Spleen (tissue), 11 donors: ENCODE results near the gene KIAA1549. TPM values are rescaled to one million over a fixed set of nuclear protein-coding genes. Genes with fewer than 3 reads are reported as not detected.

ENCODE experiments used
- DNase-seq: peaks from one replicate; pipeline ENCODE4 v3.0.0-alpha.2; 2020
- H3K27ac ChIP-seq, 8 donors: fragments of 200-600 bp; sonication (generic) in 7 of 8; 1 replicate in 4 of 8; 2 replicates in 4 of 8; pipeline versions ENCODE4 v1.5.0 to v1.8.0; 2016 to 2021; ENCODE audit warnings: inconsistent platforms in 4 of 8, mild to moderate bottlenecking in 4 of 8, moderate library complexity in 1 of 8
- H3K27me3 ChIP-seq, 7 donors: fragments of 200-600 bp; sonication (generic) in 6 of 7; replicated peaks in 1 of 7; 1 replicate in 4 of 7; 2 replicates in 3 of 7; pipeline versions ENCODE4 v1.5.0 to v1.8.0; 2016 to 2021; ENCODE audit warnings: inconsistent platforms in 3 of 7, mild to moderate bottlenecking in 1 of 7
- H3K36me3 ChIP-seq, 6 donors: fragments of 200-600 bp; sonication (generic) in 5 of 6; 1 replicate in 4 of 6; 2 replicates in 2 of 6; pipeline versions ENCODE4 v1.5.0 to v1.8.0; 2016 to 2021; ENCODE audit warnings: inconsistent platforms in 2 of 6
- H3K4me1 ChIP-seq, 6 donors: fragments of 200-600 bp; sonication (generic) in 5 of 6; 1 replicate in 3 of 6; 2 replicates in 3 of 6; pipeline versions ENCODE4 v1.5.0 to v1.8.0; 2016 to 2021; ENCODE audit warnings: inconsistent platforms in 3 of 6
- H3K4me3 ChIP-seq, 8 donors: fragments of 200-600 bp; sonication (generic) in 7 of 8; 1 replicate in 4 of 8; 2 replicates in 4 of 8; pipeline versions ENCODE4 v1.5.0 to v1.8.0; 2016 to 2021; ENCODE audit warnings: inconsistent platforms in 4 of 8, mild to moderate bottlenecking in 4 of 8, moderate library complexity in 2 of 8
- H3K9me3 ChIP-seq, 8 donors: fragments of 200-600 bp; sonication (generic) in 7 of 8; 1 replicate in 4 of 8; 2 replicates in 4 of 8; pipeline versions ENCODE4 v1.5.0 to v1.8.0; 2016 to 2021; ENCODE audit warnings: inconsistent platforms in 4 of 8
- POLR2A ChIP-seq, 3 donors: fragments of 450-650 bp; IDR thresholded peaks; one replicate each; pipeline ENCODE4 v1.5.1; 2017; ENCODE audit warnings: antibody characterized with exemption in 3 of 3, mild to moderate bottlenecking in 1 of 3
- POLR2AphosphoS5 ChIP-seq, 3 donors: sonication (generic); formaldehyde crosslinking; IDR thresholded peaks; one replicate each; pipeline ENCODE4 v1.5.1; 2017; ENCODE audit warnings: antibody characterized with exemption in 3 of 3
- WGBS, 5 donors: extraction: QIAGEN DNeasy Blood & Tissue Kit in 3 of 5; methylation state at CpG; one replicate each; pipeline versions ENCODE4 v1.1.5 to v1.1.7; 2013 to 2018; 5-methylcytosine and 5-hydroxymethylcytosine counted together
- intact Hi-C: fragments of 100-400 bp; cut with DNase I; formaldehyde crosslinking; loops from one replicate; pipeline ENCODE4 v1.15.0; 2023; ENCODE audit warnings: low total_unique reads
- polyA plus RNA-seq, 3 donors: library from polyadenylated mRNA; stranded (reverse); fragments of 200-250 nt; gene quantifications; one replicate each; pipeline ENCODE4 v1.2.1, GENCODE V29; 2013
- total RNA-seq, 7 donors: library from RNA; depleted of rRNA in 3 of 7; stranded (reverse); fragments of >200 nt in 3 of 7; fragmentation: NEBNext Ultra II Directional in 4 of 7; extraction: Animal tissue kit (Norgen Biotek cat#: 25700) in 4 of 7; gene quantifications; one replicate each; pipeline versions ENCODE4 v1.1.0 to v1.2.1, GENCODE V29; 2016 to 2021
- TF ChIP-seq, protein P1 (sequence below), 11 experiments: fragments of 200-600 bp in 7 of 11; fragments of 450-650 bp in 4 of 11; sonication (generic) in 4 of 11; IDR thresholded peaks in 8 of 11; conservative IDR thresholded peaks in 3 of 11; 1 replicate in 7 of 11; 2 replicates in 4 of 11; pipeline versions ENCODE4 v1.4.0 to v1.8.0; 2016 to 2021; ENCODE audit warnings: antibody characterized with exemption in 11 of 11, inconsistent platforms in 4 of 11, mild to moderate bottlenecking in 1 of 11
- donor health status: healthy with polysubstance abuse.
- donor health status: DM: no; HTN: no; CAD: no; lungs with moderate emphysema.
- donor health status: DM: no; HTN: no; CAD: no.
- donor health status: Bipolar disorder and iron deficiency.
- donor health status: healthy.
- donor health status: DM: no; HTN: no; CAD: no.
- donor health status: DM: yes; HTN: yes; CAD: no.

The KIAA1549 gene
- total and polyA plus RNA-seq, 10 donors = 0.03 to 1.8 (median 0.85) TPM

DNA sequence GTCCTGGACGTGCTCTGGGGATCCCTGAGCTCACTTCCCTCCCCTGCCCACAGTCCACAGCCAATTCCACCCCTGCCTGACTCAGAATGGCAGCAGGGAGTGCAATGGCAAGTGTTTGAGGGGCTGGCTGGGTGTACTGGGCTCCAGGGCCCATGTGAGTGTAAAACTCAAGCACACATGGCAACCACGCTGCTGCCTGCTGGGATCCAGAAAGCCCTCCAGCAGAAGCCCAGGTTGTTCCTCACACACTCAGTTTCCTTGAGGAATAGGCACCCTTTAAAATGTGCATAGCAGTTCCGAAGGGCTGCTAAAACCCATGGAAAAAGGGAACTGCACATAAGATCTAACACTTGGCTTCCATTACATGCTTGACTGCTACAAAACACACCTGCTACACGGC lies 171.8 kb downstream of the KIAA1549 start:
- TF ChIP-seq, protein P1, sequence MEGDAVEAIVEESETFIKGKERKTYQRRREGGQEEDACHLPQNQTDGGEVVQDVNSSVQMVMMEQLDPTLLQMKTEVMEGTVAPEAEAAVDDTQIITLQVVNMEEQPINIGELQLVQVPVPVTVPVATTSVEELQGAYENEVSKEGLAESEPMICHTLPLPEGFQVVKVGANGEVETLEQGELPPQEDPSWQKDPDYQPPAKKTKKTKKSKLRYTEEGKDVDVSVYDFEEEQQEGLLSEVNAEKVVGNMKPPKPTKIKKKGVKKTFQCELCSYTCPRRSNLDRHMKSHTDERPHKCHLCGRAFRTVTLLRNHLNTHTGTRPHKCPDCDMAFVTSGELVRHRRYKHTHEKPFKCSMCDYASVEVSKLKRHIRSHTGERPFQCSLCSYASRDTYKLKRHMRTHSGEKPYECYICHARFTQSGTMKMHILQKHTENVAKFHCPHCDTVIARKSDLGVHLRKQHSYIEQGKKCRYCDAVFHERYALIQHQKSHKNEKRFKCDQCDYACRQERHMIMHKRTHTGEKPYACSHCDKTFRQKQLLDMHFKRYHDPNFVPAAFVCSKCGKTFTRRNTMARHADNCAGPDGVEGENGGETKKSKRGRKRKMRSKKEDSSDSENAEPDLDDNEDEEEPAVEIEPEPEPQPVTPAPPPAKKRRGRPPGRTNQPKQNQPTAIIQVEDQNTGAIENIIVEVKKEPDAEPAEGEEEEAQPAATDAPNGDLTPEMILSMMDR (IDR thresholded peaks at IDR 0.05 in 8 of 11, conservative IDR thresholded peaks at IDR 0.05 in 3 of 11) = no peak
- TF ChIP-seq POLR2AphosphoS5 (IDR thresholded peaks at IDR 0.05) (no peak), POLR2A (IDR thresholded peaks at IDR 0.05) (no peak)
- intact Hi-C loops = no loop called here
- no peak overlapping the region for H3K4me3 ChIP-seq
- 74 to 92% (median 88%) methylated on average over 3 to 4 of the region's 4 CpGs for WGBS, 5 donors
- peaks cover 0 to 9% (median 7%) of the 10 kb centered on the region in 8 donors for H3K9me3 ChIP-seq
- H3K4me1 ChIP-seq = no peaks in the 10 kb centered on the region
- no peaks in the 10 kb centered on the region for H3K27me3 ChIP-seq
- no peak overlapping the region for H3K27ac ChIP-seq
- no peaks in the 10 kb centered on the region for H3K36me3 ChIP-seq
- DNase-seq = no peak

DNA sequence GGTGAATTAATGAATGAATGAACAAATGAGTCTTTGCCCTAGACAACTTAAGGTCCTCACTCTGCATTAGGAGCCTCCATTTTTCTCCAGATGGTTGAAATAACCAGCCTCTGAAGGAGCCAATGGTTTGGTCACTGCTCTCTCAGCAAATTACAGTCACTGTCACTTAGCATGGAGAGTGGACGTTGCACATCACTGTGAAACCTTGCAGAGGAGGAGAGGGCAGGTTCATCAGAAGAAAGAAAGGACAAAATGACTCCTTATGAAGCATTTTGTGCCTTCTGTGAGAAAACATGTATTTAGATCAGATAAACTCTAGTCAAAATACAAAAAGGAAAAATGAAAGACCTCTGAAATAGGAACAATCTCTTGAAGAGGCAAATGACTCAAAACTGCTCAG lies 176.6 kb downstream of the KIAA1549 start:
- intact Hi-C loops = no loop called here
- TF ChIP-seq POLR2A (IDR thresholded peaks at IDR 0.05) = no peak
- no peak for TF ChIP-seq POLR2AphosphoS5 (IDR thresholded peaks at IDR 0.05)
- TF ChIP-seq, protein P1 (IDR thresholded peaks at IDR 0.05 in 8 of 11, conservative IDR thresholded peaks at IDR 0.05 in 3 of 11) = no peak
- 63 to 78% (median 75%) methylated on average over 1 of the region's 1 CpG for WGBS, 5 donors
- Histone ChIP-seq H3K27me3 (no peaks in the 10 kb centered on the region), H3K4me1 (no peaks in the 10 kb centered on the region), H3K27ac (no peak overlapping the region), H3K4me3 (no peak overlapping the region), H3K9me3 (peaks cover 0 to 9% (median 7%) of the 10 kb centered on the region in 8 donors), H3K36me3 (no peaks in the 10 kb centered on the region)
- DNase-seq = no peak

DNA sequence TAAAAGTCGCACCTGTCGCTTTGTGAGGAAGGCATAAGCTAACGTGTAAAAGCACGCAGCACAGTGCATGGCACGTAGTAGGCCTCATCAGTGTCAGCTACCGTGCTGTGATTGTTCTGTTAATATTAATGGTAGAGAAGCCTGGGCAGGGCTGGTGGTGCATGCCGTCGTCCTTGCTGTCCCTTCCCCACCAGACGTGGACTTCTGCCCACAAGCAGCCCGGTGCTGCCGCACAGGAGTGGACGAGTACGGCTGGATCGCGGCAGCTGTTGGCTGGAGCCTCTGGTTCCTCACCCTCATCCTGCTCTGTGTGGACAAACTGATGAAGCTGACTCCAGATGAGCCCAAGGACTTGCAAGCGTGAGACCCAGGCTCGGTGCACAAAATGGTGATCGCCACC lies 178.5 kb downstream of the KIAA1549 start:
- DNase-seq = peak; percentile 17
- no peak for TF ChIP-seq POLR2AphosphoS5 (IDR thresholded peaks at IDR 0.05)
- no peak for TF ChIP-seq POLR2A (IDR thresholded peaks at IDR 0.05)
- TF ChIP-seq, protein P1 (IDR thresholded peaks at IDR 0.05 in 8 of 11, conservative IDR thresholded peaks at IDR 0.05 in 3 of 11) = no peak

DNA sequence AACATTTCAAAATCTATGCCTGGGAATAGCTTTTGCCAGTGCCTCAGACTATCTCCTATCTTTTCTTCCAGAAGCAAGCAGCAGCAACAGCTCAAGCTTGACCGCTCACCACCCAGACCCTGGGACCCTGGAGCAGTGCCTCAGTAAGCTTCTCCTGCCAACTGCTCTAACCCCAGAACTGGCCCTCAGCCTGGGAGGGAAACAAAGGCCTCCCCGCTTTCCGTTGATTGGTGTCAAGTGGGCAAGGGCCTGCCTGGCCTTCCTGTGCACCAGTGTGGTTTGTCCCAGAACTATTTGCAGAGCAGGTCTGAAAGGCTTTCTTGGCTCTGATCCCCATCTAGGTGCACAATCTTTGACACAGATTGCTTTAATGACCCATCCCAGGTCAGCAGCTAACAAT lies 179.9 kb downstream of the KIAA1549 start:
- H3K9me3 ChIP-seq = no peaks in the 10 kb centered on the region
- no peaks in the 10 kb centered on the region for H3K4me1 ChIP-seq
- peaks cover 0 to 20% (median 0%) of the 10 kb centered on the region in 7 donors for H3K27me3 ChIP-seq
- peak; percentile 27 for DNase-seq
- TF ChIP-seq POLR2A (IDR thresholded peaks at IDR 0.05) (no peak), POLR2AphosphoS5 (IDR thresholded peaks at IDR 0.05) (no peak)
- TF ChIP-seq, protein P1 (IDR thresholded peaks at IDR 0.05 in 8 of 11, conservative IDR thresholded peaks at IDR 0.05 in 3 of 11) = no peak
- no peak overlapping the region for H3K27ac ChIP-seq
- 79 to 96% (median 90%) methylated on average over 3 of the region's 3 CpGs for WGBS, 5 donors
- intact Hi-C loops = no loop called here
- no peak overlapping the region for H3K4me3 ChIP-seq
- no peaks in the 10 kb centered on the region for H3K36me3 ChIP-seq

More for the DNA sequence above, 178.5 kb downstream of the KIAA1549 start:
- intact Hi-C loops = no loop called here
- H3K27me3 ChIP-seq = peaks cover 0 to 13% (median 0%) of the 10 kb centered on the region in 7 donors
- H3K36me3 ChIP-seq = no peaks in the 10 kb centered on the region
- no peaks in the 10 kb centered on the region for H3K4me1 ChIP-seq
- 92 to 98% (median 95%) methylated on average over 18 of the region's 18 CpGs for WGBS, 5 donors
- peaks cover 0 to 8% (median 4%) of the 10 kb centered on the region in 8 donors for H3K9me3 ChIP-seq
- no peak overlapping the region for H3K4me3 ChIP-seq
- H3K27ac ChIP-seq = no peak overlapping the region
